Measurements from ENCODE around the gene TMEM263. TPM values are rescaled to one million over a fixed set of nuclear protein-coding genes. Genes with fewer than 3 reads are reported as not detected.

The TMEM263 gene
- total RNA-seq, 1 donor from 2014 or later = 46.8 TPM

DNA sequence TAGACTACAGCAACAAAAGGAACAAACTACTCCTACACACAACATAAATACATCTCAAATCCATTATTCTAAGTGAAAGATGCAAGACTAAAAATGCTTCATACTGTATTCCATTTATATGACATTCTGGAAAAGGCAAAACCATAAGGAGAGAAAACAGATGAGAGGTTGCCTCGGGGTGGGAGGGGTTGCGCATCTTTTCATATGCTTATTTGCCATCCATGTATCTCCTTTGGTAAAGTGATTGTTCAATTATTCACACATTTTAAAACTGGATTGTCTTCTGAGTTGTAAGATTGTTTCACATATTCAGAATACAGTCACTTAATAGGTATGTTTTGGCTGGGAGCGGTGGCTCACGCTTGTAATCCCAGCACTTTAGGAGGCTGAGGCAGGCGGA, 5.1 kb upstream of the TMEM263 start:
- DNase-seq = no peak

DNA sequence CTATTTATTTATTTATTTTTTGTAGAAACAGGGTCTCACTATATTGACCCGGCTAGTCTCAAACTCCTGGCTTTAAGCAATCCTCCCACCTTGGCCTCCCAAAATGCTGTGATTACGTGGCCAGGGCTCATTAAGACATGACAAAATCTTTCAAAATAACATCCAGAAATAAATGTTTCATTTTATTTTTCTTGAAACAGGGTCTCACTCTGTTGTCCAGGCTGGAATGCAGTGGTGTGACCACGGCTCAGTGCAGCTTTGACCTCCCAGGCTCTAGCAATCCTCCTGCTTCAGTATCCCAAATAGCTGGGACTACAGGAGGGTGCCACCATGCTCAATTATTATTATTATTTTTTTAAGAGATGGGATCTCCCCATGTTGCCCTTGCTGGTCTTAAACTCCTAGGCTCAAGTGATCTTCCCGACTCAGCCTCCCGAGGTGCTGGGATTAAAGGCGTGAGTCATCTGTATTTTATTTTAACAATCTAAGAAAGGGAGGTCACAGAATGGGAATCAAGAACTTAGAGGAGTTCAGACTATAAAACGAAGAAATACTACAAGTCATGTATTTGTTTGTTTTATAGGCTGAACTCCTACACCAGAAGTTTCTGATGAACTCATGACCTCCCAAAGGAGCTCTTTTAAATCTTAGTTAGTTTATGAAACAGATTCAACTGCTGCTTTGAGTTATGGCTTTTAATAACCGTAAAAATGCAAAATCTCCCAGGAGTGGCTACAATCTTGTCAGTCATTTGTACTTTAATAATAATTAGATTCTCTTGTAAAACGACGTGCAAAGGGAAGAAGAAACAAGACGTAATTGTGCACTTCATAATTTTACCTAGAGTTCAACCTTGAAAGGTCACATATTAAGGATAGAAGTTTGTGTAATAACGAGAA, 2.1 kb upstream of the TMEM263 start:
- DNase-seq = no peak

DNA sequence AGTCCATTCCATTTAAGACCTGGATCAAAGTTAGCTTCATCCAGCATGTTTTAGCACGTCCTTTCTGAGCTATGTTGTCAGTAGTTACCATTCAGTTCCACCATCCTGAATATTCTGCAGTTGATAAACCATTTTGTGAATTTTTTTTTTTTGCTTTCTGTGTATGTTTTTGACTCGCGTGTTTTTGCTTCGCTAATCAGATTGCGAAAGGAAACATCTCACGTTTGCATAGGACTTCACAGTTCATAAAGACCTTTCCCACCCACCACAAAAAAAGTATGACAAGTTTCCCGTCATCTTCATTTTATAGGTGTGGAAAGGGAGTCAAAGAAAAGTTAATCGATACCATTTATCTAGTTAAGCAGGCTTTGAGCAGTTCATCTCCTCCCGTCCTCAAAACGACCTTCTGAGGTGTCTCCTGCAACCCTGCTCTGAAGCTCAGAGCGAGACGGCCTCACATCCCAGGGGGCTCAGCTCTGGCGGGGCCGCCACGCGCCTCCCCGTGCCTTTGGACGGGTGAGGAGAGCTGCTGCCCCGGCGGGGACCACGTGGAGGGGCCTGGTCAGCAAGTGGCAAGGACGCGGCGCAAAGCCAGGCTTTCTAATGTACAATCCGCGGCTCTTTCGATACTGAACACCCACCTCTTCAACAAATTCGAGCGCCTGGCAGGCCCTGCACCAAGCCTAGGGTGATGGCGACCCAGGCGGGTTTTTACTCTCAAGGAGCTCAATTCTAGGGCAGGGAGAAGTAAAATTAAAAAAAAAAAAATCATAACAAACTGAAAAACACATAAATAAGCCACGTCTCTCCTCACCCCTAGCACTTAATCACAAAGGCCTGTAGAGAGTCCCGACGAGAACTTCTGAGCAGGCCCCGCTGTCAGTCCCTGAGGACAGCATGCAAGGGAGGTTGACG, 988 bp upstream of the TMEM263 start:
- DNase-seq = peak; percentile 65

DNA sequence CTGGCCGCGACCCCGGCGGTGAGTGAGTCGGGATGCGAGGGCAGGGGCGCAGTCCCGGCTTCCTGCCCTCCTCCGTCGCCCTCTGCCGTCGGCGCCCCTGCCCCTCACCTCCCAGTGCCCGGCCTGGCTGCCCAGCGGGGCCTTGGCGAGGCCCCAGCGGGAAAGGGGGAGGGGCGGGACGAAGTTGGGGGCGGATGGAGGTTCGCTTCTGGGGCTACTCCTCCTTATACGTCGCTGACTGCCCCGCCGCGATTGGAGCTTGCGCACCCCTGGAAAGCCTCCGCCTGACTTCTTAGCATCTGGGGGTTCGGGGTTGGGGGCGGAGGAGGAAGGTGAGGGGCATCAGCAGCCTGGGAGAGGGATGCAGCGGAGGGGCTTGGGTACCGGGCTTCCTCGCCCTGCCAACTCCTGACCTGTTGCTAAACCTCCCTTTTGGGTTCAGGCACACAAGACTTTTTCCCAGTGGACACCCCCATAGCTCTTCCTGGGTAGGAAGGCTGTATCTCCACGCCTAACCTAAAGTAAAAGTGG, 406 bp downstream of the TMEM263 start:
- DNase-seq = peak; percentile 75

GRCh38 chr12:106957583-106957982, 1.9 kb downstream of the TMEM263 start:
- DNase-seq = no peak

DNA sequence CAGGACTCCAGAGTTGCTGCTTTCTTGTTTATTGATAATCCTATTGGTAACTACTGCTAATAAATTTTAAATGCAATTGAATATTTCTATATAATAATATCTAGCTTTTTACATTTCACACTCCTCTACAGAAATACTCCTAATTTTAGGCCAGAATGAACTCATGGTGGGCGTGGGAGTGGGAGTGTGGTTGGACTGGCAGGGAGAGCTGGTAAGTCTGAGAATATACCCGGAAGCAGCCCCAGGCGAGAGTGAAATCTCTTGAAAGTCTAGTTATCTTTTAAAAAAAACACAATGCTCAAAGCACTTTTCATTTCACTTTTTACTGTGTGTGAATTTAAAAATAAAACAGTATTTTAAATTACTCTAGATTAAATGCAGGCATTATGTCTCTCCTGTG, 4.7 kb downstream of the TMEM263 start:
- DNase-seq = no peak

DNA sequence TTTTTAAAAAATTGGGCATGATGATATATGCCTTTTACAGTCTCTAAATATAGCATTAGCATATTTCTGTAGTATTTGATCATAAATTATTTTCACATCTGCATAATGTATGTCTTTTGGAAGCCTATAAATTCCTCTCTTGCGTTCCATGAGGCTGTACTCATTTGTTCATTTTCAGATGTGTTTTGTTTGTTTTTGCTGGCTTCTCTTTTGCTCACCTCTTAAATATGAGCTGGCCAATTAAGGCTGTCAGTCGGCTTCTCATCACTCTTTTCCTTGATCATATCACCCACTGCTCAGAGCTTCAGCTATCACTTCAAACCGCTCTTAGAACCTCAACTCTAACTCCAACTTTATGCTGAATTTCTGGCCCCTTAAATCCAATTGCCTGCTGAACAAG, 6.6 kb downstream of the TMEM263 start:
- no peak for DNase-seq

- no peak for DNase-seq
Measured at GRCh38 chr12:106964526-106964925, 8.8 kb downstream of the TMEM263 start.

DNA sequence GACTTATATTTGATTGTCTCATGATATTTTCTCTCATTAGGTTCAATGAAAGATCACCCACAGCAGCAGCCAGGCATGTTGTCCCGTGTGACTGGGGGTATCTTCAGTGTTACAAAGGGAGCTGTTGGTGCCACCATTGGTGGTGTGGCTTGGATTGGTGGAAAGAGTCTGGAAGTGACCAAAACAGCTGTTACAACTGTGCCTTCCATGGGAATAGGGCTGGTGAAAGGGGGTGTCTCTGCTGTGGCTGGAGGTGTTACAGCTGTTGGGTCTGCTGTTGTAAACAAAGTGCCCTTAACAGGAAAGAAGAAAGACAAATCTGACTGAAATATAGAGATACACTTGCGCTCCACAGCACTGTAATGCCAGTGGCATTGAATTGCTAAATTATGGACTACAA, 15.4 kb downstream of the TMEM263 start:
- no peak for DNase-seq

DNA sequence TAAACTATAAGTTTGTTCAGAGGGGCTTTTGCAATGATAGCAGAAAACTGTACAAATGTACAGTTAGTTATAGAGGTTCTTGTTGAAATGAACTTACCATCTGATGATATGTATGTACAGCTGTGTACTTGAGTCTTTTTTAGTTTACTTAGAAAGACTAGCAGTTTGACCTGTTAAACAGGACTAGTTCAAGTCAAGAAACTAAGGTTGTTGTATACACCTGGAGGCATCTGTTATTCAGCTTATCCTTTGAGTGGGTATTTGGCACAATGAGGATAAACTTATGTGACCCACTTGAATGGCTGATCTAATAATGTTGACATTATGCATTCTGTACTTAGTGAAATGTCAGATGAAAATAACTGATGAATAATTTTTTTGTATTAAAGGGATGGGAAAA, 17.8 kb downstream of the TMEM263 start:
- no peak for DNase-seq

GRCh38 chr12:106974511-106974910, 18.8 kb downstream of the TMEM263 start:
- DNase-seq = no peak

- DNase-seq = no peak
Measured at GRCh38 chr12:106975098-106975497, 19.4 kb downstream of the TMEM263 start.

GRCh38 chr12:106975993-106976658, 20.4 kb downstream of the TMEM263 start:
- peak; percentile 78 for DNase-seq

- no peak for DNase-seq
Measured at GRCh38 chr12:106976668-106977067, 21.0 kb downstream of the TMEM263 start.

DNA sequence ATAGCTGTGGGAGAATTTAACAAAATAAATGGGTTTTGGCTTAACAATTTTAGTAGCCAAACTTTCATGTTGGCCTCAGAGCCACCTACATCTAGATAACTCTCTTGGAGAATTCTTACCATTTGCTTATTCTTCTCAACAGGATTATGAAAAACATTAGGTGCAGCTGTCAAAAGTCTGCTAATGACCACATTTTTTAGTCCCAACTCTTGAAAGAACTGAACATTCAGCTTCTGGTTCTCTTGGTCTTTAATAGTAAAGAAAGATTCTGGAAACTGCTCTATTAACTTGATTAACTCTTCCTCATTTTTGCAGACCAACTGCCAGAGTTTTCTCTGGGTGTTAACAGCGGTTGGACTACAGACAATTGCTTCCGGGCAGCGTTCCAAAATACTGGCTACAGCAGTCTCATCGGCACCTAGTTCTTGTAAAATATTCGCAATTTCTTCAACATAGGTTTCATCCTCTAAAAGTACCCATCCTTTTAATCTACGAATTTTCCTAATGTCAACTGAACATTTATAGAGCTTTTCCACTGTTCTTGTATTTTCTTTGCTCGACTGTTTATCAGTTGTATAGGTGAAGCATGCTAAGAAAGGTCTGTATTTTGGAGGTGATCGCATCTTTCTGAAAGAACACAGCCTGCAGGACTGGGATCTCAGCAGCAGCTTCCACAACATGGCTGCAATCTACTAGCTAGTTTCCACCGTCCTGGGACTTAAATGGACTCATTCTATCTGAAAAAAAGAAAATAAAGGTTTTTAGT, 22.5 kb downstream of the TMEM263 start:
- peak; percentile 64 for DNase-seq

DNA sequence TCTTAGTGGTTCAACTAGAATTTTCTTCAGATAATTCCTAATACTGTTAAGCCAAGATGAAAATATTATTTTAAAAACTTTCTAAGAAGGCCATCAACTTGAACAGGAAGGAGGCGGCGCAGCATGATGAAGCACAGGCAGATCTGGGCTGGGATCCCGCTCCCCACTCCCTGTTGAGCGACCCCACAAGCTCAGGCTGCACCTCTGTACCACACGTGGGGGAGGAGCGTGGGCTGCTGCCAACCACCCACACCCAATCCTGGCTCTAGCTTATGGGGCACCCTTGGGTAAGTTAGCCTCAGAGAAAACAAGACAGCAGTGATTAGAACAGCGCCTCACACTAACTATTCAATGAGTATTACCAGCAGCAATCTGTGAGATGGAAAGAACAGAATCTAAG, 25.2 kb downstream of the TMEM263 start:
- no peak for DNase-seq

DNA sequence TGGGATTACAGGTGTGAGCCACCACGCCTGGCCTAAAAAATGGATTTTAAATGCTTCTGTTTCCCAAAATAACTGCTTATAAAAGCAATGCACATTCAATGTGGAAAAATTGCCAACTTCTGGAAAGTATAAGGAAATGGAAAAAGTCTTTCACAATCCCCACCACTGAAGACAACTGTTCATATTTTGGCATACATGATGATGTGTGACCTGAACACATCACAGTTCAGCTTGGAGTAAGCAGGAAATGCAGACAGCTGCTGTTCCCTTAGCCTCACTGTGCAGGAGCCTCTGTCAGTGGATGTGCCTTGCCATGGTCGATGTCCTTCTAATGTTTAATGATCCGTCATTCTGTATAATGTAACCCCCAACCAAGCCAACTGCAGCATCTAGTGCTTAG, 26.1 kb downstream of the TMEM263 start:
- DNase-seq = no peak

DNA sequence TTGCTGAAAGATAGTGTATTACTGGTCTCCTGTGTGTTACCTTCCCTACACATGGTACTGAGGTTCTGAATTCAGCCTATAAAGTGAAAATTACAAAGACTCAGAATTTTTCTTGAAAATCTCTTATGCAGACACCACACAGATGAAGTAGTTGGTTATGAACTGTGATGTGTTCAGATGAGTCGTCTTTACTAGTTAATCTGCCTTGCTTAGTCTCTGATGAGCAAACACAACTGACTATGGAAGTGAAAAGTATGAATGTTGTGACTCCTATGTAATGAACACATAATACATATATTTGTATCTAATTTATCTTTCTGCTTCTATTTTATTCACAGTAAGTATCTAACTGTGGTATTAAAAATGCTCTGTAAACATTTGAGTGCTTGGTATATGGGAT, 26.5 kb downstream of the TMEM263 start:
- no peak for DNase-seq

GRCh38 chr12:106984588-106985137, 29.0 kb downstream of the TMEM263 start:
- DNase-seq = no peak

DNA sequence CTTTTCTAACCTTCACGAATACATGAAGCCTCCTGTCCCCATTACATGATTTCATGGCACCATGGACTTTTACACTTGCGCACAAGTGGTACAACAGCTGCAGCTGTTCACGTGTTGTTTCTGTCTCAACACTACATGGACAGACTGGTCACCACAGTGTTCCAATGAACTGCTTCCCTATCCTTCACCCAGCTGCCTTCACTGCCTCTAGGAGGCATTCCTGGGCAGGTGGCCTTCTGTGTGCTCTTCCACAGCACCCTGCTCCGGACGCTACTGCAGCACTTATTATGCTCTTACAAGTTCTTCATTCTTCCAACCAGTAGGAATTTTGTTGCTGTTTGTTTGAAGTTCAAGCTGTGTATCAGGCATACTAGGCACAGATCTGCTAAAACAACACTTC, 29.8 kb downstream of the TMEM263 start:
- DNase-seq = no peak

DNA sequence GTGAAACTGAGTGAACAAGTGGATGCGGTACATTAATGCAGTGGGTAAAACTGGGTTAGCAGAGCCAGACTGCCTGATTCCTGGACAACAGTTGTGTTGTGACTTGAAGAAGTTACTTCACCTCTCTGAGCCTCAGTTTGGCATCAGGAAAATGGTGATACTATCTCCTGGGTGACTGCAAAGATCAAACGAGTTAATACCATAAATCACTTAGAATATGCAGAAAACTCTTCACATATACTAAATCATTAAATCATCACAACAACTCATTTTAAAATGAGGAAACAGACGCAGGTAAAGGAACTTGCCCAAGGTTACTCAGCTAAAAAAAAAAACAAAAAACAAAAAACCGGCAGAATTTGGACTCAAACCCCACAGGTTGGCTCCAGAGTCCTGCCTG, 30.4 kb downstream of the TMEM263 start:
- no peak for DNase-seq
